ENCODE results near the gene RASSF5. TPM values are rescaled to one million over a fixed set of nuclear protein-coding genes. Genes with fewer than 3 reads are reported as not detected.

The RASSF5 gene
- total and polyA plus RNA-seq, 9 of the 15 experiments (the other 6 are each of a cell fraction or from before 2014, with no cell fraction given) = 6.1 to 41.0 (median 25.2) TPM

DNA sequence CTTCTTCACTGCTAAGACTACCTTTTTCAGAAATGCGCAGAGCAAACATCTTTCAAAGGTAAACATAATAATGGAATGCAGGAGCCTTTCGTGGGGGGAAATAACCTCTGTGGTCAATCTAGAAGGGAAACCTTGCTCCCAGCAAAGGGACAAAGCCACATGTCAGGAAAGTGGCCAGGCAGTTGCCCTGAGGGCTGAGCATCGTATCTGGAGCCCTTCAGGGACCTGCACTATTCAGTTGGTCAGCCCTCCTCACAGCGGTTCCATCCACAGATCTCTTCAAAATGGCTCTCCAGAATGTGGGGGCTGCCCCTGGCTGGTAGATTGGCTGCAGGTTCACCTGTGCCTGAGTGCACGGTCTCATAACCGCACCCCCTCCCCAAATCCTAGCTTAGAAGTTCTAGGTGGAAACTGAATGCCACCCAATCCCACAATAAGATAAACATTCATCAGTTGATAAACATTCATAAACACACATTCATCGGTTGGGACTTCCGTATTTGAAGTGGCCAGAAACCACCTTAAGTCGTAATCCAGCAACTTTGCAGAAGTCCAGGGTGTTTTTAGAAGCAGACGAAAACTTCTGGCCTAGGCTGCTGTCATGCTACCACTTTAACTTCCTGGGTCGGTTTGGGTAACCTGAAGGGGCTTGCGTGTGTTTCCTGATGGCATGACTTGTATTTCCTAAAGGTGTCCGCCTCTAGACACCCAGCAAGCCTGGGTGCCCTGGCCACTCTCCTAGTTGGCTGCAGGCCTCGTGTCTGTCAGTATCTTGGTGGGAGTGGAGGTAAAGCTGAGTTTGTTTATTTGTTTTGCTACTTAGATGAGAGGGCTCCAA, 50.5 kb downstream of the RASSF5 start (continued):
- TF ChIP-seq, protein P1, sequence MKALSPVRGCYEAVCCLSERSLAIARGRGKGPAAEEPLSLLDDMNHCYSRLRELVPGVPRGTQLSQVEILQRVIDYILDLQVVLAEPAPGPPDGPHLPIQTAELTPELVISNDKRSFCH (CRISPR knock-in tag; IDR thresholded peaks at IDR 0.05) = no peak
- TF ChIP-seq, protein P1 (tag; IDR thresholded peaks at IDR 0.05) = peak; percentile 17; the same call in 1 of the 2 replicates
- TF ChIP-seq NEUROD1 (IDR thresholded peaks at IDR 0.05; ENCODE audit: borderline replicate concordance, low read depth, low read length, partially characterized antibody) (peak; percentile 22), EHMT2 (IDR thresholded peaks at IDR 0.05) (peak; percentile 33; the same call in 1 of the 2 replicates), BACH1 (tag; IDR thresholded peaks at IDR 0.05) (peak; percentile 39; the same call in 1 of the 2 replicates), TAF7 (tag; IDR thresholded peaks at IDR 0.05) (0 out of 2 replicates have a peak, but pooled peaks have one; percentile 6), ZNF584 (CRISPR knock-in tag; IDR thresholded peaks at IDR 0.05; ENCODE audit: low read depth) (0 out of 2 replicates have a peak, but pooled peaks have one; percentile 34), NFRKB (IDR thresholded peaks at IDR 0.05; ENCODE audit: low read depth) (peak; percentile 63; the same call in 1 of the 2 replicates), ELF2 (CRISPR knock-in tag; IDR thresholded peaks at IDR 0.05) (peak; percentile 70; the same call in 1 of the 2 replicates)
- TF ChIP-seq, protein P2, sequence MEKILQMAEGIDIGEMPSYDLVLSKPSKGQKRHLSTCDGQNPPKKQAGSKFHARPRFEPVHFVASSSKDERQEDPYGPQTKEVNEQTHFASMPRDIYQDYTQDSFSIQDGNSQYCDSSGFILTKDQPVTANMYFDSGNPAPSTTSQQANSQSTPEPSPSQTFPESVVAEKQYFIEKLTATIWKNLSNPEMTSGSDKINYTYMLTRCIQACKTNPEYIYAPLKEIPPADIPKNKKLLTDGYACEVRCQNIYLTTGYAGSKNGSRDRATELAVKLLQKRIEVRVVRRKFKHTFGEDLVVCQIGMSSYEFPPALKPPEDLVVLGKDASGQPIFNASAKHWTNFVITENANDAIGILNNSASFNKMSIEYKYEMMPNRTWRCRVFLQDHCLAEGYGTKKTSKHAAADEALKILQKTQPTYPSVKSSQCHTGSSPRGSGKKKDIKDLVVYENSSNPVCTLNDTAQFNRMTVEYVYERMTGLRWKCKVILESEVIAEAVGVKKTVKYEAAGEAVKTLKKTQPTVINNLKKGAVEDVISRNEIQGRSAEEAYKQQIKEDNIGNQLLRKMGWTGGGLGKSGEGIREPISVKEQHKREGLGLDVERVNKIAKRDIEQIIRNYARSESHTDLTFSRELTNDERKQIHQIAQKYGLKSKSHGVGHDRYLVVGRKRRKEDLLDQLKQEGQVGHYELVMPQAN (IDR thresholded peaks at IDR 0.05; ENCODE audit: borderline replicate concordance) = peak; percentile 9; the same call in 1 of the 2 replicates
- TF ChIP-seq, protein P3, sequence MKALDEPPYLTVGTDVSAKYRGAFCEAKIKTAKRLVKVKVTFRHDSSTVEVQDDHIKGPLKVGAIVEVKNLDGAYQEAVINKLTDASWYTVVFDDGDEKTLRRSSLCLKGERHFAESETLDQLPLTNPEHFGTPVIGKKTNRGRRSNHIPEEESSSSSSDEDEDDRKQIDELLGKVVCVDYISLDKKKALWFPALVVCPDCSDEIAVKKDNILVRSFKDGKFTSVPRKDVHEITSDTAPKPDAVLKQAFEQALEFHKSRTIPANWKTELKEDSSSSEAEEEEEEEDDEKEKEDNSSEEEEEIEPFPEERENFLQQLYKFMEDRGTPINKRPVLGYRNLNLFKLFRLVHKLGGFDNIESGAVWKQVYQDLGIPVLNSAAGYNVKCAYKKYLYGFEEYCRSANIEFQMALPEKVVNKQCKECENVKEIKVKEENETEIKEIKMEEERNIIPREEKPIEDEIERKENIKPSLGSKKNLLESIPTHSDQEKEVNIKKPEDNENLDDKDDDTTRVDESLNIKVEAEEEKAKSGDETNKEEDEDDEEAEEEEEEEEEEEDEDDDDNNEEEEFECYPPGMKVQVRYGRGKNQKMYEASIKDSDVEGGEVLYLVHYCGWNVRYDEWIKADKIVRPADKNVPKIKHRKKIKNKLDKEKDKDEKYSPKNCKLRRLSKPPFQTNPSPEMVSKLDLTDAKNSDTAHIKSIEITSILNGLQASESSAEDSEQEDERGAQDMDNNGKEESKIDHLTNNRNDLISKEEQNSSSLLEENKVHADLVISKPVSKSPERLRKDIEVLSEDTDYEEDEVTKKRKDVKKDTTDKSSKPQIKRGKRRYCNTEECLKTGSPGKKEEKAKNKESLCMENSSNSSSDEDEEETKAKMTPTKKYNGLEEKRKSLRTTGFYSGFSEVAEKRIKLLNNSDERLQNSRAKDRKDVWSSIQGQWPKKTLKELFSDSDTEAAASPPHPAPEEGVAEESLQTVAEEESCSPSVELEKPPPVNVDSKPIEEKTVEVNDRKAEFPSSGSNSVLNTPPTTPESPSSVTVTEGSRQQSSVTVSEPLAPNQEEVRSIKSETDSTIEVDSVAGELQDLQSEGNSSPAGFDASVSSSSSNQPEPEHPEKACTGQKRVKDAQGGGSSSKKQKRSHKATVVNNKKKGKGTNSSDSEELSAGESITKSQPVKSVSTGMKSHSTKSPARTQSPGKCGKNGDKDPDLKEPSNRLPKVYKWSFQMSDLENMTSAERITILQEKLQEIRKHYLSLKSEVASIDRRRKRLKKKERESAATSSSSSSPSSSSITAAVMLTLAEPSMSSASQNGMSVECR (CRISPR knock-in tag; IDR thresholded peaks at IDR 0.05) = no peak

Data from K562 (cell line).